ENCODE results near the gene SF3B2.

The SF3B2 gene

GRCh38 chr11:66011785-66012303 is 40.3 kb upstream of the SF3B2 start, which contains the start of gene CST6:
TSS of gene CST6 (plus strand) at chr11:66012008. CDS start at chr11:66012045, 37 bp downstream.
- Mint-ChIP-seq H3K4me1 (no peaks in the 10 kb centered on the region), H3K4me3 (no peak within 1 kb of the TSS)

GRCh38 chr11:66012371-66012945 is 39.7 kb upstream of the SF3B2 start:
- no peaks in the 10 kb centered on the region for H3K9me3 Mint-ChIP-seq
- no peak overlapping the region for H3K27ac Mint-ChIP-seq (ENCODE audit: low read depth)
- peaks cover 3% of the 10 kb centered on the region for H3K36me3 Mint-ChIP-seq (ENCODE audit: insufficient read depth)
- no peaks in the 10 kb centered on the region for H3K27me3 Mint-ChIP-seq
- H3K4me3 Mint-ChIP-seq, result no peak overlapping the region
- no peaks in the 10 kb centered on the region for H3K4me1 Mint-ChIP-seq
- ATAC-seq (replicated peaks; ENCODE audit: extremely low read depth, poor library complexity, severe bottlenecking) (no peak), DNase-seq (ENCODE audit: low spot score in 2 of 2) (no peak)

More at GRCh38 chr11:66011785-66012303, 40.3 kb upstream of the SF3B2 start, which contains the start of gene CST6:
- ATAC-seq (replicated peaks; ENCODE audit: extremely low read depth, poor library complexity, severe bottlenecking), result no peak
- Mint-ChIP-seq H3K27me3 (no peaks in the 10 kb centered on the region), H3K36me3 (ENCODE audit: insufficient read depth) (peaks cover 3% of the 10 kb centered on the region), H3K9me3 (no peaks in the 10 kb centered on the region), H3K27ac (ENCODE audit: low read depth) (no peak within 1 kb of the TSS)
- DNase-seq (ENCODE audit: low spot score in 2 of 2), result no peak

GRCh38 chr11:66012946-66013761 is 39.0 kb upstream of the SF3B2 start:
- H3K27ac Mint-ChIP-seq (ENCODE audit: low read depth), result no peak overlapping the region
- DNase-seq (ENCODE audit: low spot score in 2 of 2) (no peak), ATAC-seq (replicated peaks; ENCODE audit: extremely low read depth, poor library complexity, severe bottlenecking) (no peak)
- H3K36me3 Mint-ChIP-seq (ENCODE audit: insufficient read depth), result peaks cover 2% of the 10 kb centered on the region
- H3K4me3 Mint-ChIP-seq, result no peak overlapping the region
- H3K9me3 Mint-ChIP-seq, result no peaks in the 10 kb centered on the region
- H3K27me3 Mint-ChIP-seq, result no peaks in the 10 kb centered on the region
- H3K4me1 Mint-ChIP-seq, result no peaks in the 10 kb centered on the region

- H3K27ac Mint-ChIP-seq (ENCODE audit: low read depth), result no peak overlapping the region
- H3K4me3 Mint-ChIP-seq, result no peak overlapping the region
- H3K9me3 Mint-ChIP-seq, result no peaks in the 10 kb centered on the region
- no peaks in the 10 kb centered on the region for H3K4me1 Mint-ChIP-seq
- DNase-seq (ENCODE audit: low spot score in 2 of 2), result no peak
- no peaks in the 10 kb centered on the region for H3K36me3 Mint-ChIP-seq (ENCODE audit: insufficient read depth)
- no peak for ATAC-seq (replicated peaks; ENCODE audit: extremely low read depth, poor library complexity, severe bottlenecking)
- no peaks in the 10 kb centered on the region for H3K27me3 Mint-ChIP-seq
Measured at GRCh38 chr11:66013762-66014100, 38.4 kb upstream of the SF3B2 start.

- H3K27ac Mint-ChIP-seq (ENCODE audit: low read depth), result no peak overlapping the region
- no peaks in the 10 kb centered on the region for H3K4me1 Mint-ChIP-seq
- no peak for ATAC-seq (replicated peaks; ENCODE audit: extremely low read depth, poor library complexity, severe bottlenecking)
- H3K27me3 Mint-ChIP-seq, result no peaks in the 10 kb centered on the region
- H3K4me3 Mint-ChIP-seq, result no peak overlapping the region
- no peak for DNase-seq (ENCODE audit: low spot score in 2 of 2)
- no peaks in the 10 kb centered on the region for H3K36me3 Mint-ChIP-seq (ENCODE audit: insufficient read depth)
- no peaks in the 10 kb centered on the region for H3K9me3 Mint-ChIP-seq
Measured at GRCh38 chr11:66014804-66015453, 37.2 kb upstream of the SF3B2 start.

GRCh38 chr11:66015454-66015881 is 36.7 kb upstream of the SF3B2 start:
- Mint-ChIP-seq H3K27me3 (no peaks in the 10 kb centered on the region), H3K4me1 (no peaks in the 10 kb centered on the region), H3K9me3 (no peaks in the 10 kb centered on the region), H3K27ac (ENCODE audit: low read depth) (no peak overlapping the region), H3K4me3 (no peak overlapping the region), H3K36me3 (ENCODE audit: insufficient read depth) (no peaks in the 10 kb centered on the region)
- DNase-seq (ENCODE audit: low spot score in 2 of 2) (no peak), ATAC-seq (replicated peaks; ENCODE audit: extremely low read depth, poor library complexity, severe bottlenecking) (no peak)

- no peak overlapping the region for H3K4me3 Mint-ChIP-seq
- no peak for ATAC-seq (replicated peaks; ENCODE audit: extremely low read depth, poor library complexity, severe bottlenecking)
- H3K27me3 Mint-ChIP-seq, result no peaks in the 10 kb centered on the region
- H3K4me1 Mint-ChIP-seq, result peaks cover 3% of the 10 kb centered on the region
- no peaks in the 10 kb centered on the region for H3K36me3 Mint-ChIP-seq (ENCODE audit: insufficient read depth)
- no peaks in the 10 kb centered on the region for H3K9me3 Mint-ChIP-seq
- no peak for DNase-seq (ENCODE audit: low spot score in 2 of 2)
- no peak overlapping the region for H3K27ac Mint-ChIP-seq (ENCODE audit: low read depth)
Measured at GRCh38 chr11:66015936-66016792, 36.0 kb upstream of the SF3B2 start.

- no peak overlapping the region for H3K27ac Mint-ChIP-seq (ENCODE audit: low read depth)
- ATAC-seq (replicated peaks; ENCODE audit: extremely low read depth, poor library complexity, severe bottlenecking), result no peak
- H3K4me1 Mint-ChIP-seq, result peaks cover 4% of the 10 kb centered on the region
- no peak overlapping the region for H3K4me3 Mint-ChIP-seq
- H3K36me3 Mint-ChIP-seq (ENCODE audit: insufficient read depth), result no peaks in the 10 kb centered on the region
- H3K27me3 Mint-ChIP-seq, result no peaks in the 10 kb centered on the region
- H3K9me3 Mint-ChIP-seq, result no peaks in the 10 kb centered on the region
- no peak for DNase-seq (ENCODE audit: low spot score in 2 of 2)
Measured at GRCh38 chr11:66016793-66017177, 35.4 kb upstream of the SF3B2 start.

GRCh38 chr11:66017321-66017720 is 34.8 kb upstream of the SF3B2 start:
- no peak for DNase-seq (ENCODE audit: low spot score in 2 of 2)
- H3K4me3 Mint-ChIP-seq, result no peak overlapping the region
- H3K27ac Mint-ChIP-seq (ENCODE audit: low read depth), result no peak overlapping the region
- no peaks in the 10 kb centered on the region for H3K9me3 Mint-ChIP-seq
- peaks cover 1% of the 10 kb centered on the region for H3K27me3 Mint-ChIP-seq
- ATAC-seq (replicated peaks; ENCODE audit: extremely low read depth, poor library complexity, severe bottlenecking), result no peak
- no peaks in the 10 kb centered on the region for H3K36me3 Mint-ChIP-seq (ENCODE audit: insufficient read depth)
- H3K4me1 Mint-ChIP-seq, result peaks cover 4% of the 10 kb centered on the region

GRCh38 chr11:66020212-66020611 is 32.0 kb upstream of the SF3B2 start:
- Mint-ChIP-seq H3K27ac (ENCODE audit: low read depth) (no peak overlapping the region), H3K9me3 (no peaks in the 10 kb centered on the region), H3K4me3 (no peak overlapping the region), H3K4me1 (peaks cover 9% of the 10 kb centered on the region), H3K27me3 (peaks cover 9% of the 10 kb centered on the region), H3K36me3 (ENCODE audit: insufficient read depth) (no peaks in the 10 kb centered on the region)
- no peak for ATAC-seq (replicated peaks; ENCODE audit: extremely low read depth, poor library complexity, severe bottlenecking)
- no peak for DNase-seq (ENCODE audit: low spot score in 2 of 2)

- ATAC-seq (replicated peaks; ENCODE audit: extremely low read depth, poor library complexity, severe bottlenecking) (no peak), DNase-seq (ENCODE audit: low spot score in 2 of 2) (no peak)
- H3K36me3 Mint-ChIP-seq (ENCODE audit: insufficient read depth), result no peaks in the 10 kb centered on the region
- H3K27me3 Mint-ChIP-seq, result peaks cover 9% of the 10 kb centered on the region
- H3K4me1 Mint-ChIP-seq, result peaks cover 9% of the 10 kb centered on the region
- no peak overlapping the region for H3K4me3 Mint-ChIP-seq
- H3K27ac Mint-ChIP-seq (ENCODE audit: low read depth), result no peak overlapping the region
- no peaks in the 10 kb centered on the region for H3K9me3 Mint-ChIP-seq
Measured at GRCh38 chr11:66020618-66021357, 31.4 kb upstream of the SF3B2 start.
